KMS-11 (cell line): ENCODE data around the gene SLC25A42.

Experiments
- H2AFZ ChIP-seq: fragments of 200-600 bp; sonication (generic); 2 replicates; pipeline ENCODE4 v1.6.1; 2016; ENCODE audit warnings: antibody characterized with exemption, mixed run types, low read depth
- H3K27ac ChIP-seq: fragments of 200-600 bp; sonication (generic); 2 replicates; pipeline ENCODE4 v1.6.1; 2016; ENCODE audit warnings: mild to moderate bottlenecking, mixed run types
- H3K27me3 ChIP-seq: fragments of 200-600 bp; sonication (generic); 2 replicates; pipeline ENCODE4 v1.6.1; 2017; ENCODE audit warnings: mild to moderate bottlenecking, low read depth, mixed run types, moderate library complexity; ENCODE audit not compliant: insufficient read depth
- H3K36me3 ChIP-seq: fragments of 200-600 bp; sonication (generic); 2 replicates; pipeline ENCODE4 v1.6.1; 2017; ENCODE audit warnings: mild to moderate bottlenecking, mixed run types; ENCODE audit not compliant: insufficient read depth
- H3K4me1 ChIP-seq: fragments of 200-600 bp; sonication (generic); 2 replicates; pipeline ENCODE4 v1.6.1; 2016; ENCODE audit warnings: mild to moderate bottlenecking, low read depth, mixed run types; ENCODE audit not compliant: poor library complexity, severe bottlenecking
- H3K4me2 ChIP-seq: fragments of 200-600 bp; sonication (generic); 2 replicates; pipeline ENCODE4 v1.7.0; 2016; ENCODE audit warnings: mild to moderate bottlenecking, mixed run types
- H3K4me3 ChIP-seq: fragments of 200-600 bp; sonication (generic); IDR thresholded peaks from 2 replicates; pipeline ENCODE4 v1.6.1; 2017; ENCODE audit warnings: low read depth, low read length, mixed read lengths; ENCODE audit not compliant: insufficient read depth
- H3K79me2 ChIP-seq: fragments of 200-600 bp; sonication (generic); 2 replicates; pipeline ENCODE4 v1.6.1; 2016; ENCODE audit warnings: low read depth, mixed run types; ENCODE audit not compliant: insufficient read depth
- H3K9ac ChIP-seq: fragments of 200-600 bp; sonication (generic); 2 replicates; pipeline ENCODE4 v1.6.1; 2016; ENCODE audit warnings: mild to moderate bottlenecking, mixed run types
- H4K20me1 ChIP-seq: fragments of 200-600 bp; sonication (generic); 2 replicates; pipeline ENCODE4 v1.6.1; 2016; ENCODE audit warnings: mild to moderate bottlenecking, mixed run types; ENCODE audit not compliant: insufficient read depth
- TF ChIP-seq, protein P1 (sequence below): fragments of 200-600 bp; sonication (generic); conservative IDR thresholded peaks from 2 replicates; pipeline ENCODE4 v1.6.1; 2017; ENCODE audit warnings: low read depth, mild to moderate bottlenecking, antibody characterized with exemption, low read length, moderate library complexity, mixed read lengths

Gene SLC25A42

DNA sequence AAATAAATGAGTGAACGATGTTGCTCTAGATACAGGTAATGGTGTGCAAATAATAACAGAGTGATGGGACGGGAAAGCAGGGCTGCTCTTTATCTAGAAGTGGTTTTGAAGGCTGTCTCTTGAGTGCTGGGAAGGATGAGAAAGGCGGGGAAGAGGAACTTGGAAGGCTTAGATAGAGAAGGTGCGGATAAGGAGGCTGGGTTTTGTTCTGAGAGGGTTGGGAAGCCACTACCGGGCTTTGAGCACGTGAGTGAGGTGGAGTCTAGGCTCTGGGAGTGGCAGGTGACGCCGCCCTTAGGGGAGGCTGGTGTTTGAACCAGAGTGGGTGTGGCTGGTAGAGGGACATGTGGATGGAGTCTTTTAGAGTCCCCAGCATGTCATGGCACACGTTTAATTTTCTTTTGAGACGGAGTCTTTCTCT, 29.6 kb upstream of the SLC25A42 start:
- H4K20me1 ChIP-seq = no peaks in the 10 kb centered on the region
- peak overlapping the region; percentile 92 for H3K27ac ChIP-seq
- TF ChIP-seq, protein P1, sequence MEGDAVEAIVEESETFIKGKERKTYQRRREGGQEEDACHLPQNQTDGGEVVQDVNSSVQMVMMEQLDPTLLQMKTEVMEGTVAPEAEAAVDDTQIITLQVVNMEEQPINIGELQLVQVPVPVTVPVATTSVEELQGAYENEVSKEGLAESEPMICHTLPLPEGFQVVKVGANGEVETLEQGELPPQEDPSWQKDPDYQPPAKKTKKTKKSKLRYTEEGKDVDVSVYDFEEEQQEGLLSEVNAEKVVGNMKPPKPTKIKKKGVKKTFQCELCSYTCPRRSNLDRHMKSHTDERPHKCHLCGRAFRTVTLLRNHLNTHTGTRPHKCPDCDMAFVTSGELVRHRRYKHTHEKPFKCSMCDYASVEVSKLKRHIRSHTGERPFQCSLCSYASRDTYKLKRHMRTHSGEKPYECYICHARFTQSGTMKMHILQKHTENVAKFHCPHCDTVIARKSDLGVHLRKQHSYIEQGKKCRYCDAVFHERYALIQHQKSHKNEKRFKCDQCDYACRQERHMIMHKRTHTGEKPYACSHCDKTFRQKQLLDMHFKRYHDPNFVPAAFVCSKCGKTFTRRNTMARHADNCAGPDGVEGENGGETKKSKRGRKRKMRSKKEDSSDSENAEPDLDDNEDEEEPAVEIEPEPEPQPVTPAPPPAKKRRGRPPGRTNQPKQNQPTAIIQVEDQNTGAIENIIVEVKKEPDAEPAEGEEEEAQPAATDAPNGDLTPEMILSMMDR = no peak
- peaks cover 6% of the 10 kb centered on the region; the same call in 1 of the 2 replicates for H3K36me3 ChIP-seq
- peak overlapping the region; percentile 87 for H2AFZ ChIP-seq
- H3K79me2 ChIP-seq = peaks cover 66% of the 10 kb centered on the region
- H3K27me3 ChIP-seq = no peaks in the 10 kb centered on the region
- H3K4me2 ChIP-seq = peak overlapping the region; percentile 100
- H3K9ac ChIP-seq = peak overlapping the region; percentile 89
- H3K4me3 ChIP-seq = peak overlapping the region; percentile 61
- peaks cover 24% of the 10 kb centered on the region for H3K4me1 ChIP-seq

DNA sequence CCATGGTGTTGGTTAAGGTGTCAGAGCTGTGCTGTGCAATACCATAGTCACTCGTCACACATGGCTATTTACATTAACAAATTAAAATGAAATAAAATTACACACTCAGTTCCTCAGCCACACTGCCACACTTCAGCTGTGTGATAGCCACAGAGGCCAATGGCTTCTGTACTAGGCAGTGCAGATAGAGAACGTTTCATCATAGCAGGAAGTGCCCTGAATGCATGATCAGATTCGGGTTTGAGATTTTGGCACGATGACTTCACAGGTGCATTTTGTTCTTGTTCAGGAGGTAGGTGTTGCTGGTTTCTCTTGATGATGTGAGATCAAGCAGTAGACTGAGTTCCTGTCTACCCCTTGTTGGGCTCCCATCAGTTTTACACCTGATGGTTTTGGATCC, 23.9 kb upstream of the SLC25A42 start:
- peaks cover 4% of the 10 kb centered on the region for H3K4me1 ChIP-seq
- TF ChIP-seq, protein P1 = no peak
- H3K27me3 ChIP-seq = no peaks in the 10 kb centered on the region
- H2AFZ ChIP-seq = no peak overlapping the region
- H3K4me3 ChIP-seq = no peak overlapping the region
- peaks cover 37% of the 10 kb centered on the region; the same call in 1 of the 2 replicates for H3K79me2 ChIP-seq
- no peak overlapping the region for H3K4me2 ChIP-seq
- no peaks in the 10 kb centered on the region for H4K20me1 ChIP-seq
- H3K27ac ChIP-seq = no peak overlapping the region
- H3K9ac ChIP-seq = no peak overlapping the region
- H3K36me3 ChIP-seq = peaks cover 6% of the 10 kb centered on the region; the same call in 1 of the 2 replicates

DNA sequence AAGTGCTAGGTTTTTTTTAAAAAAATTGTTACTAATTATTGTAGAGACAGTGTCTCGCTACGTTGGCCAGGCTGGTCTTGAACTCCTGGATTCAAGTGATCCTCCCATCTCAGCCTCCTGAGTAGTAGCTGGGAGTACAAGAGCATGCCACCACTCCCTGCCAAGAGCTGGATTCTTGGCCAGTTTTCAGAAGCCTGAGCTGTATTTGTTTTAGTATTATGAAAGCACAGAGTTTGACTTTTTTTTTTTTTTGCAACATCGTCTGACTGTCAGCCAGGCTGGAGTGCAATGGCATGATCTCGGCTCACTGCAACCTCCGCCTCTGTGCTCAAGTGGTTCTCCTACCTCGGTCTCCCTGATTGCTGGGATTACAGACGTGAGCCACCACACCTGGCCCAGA, 23.4 kb upstream of the SLC25A42 start:
- Histone ChIP-seq H3K4me3 (no peak overlapping the region), H3K27ac (no peak overlapping the region), H2AFZ (no peak overlapping the region), H3K79me2 (peaks cover 31% of the 10 kb centered on the region; the same call in 1 of the 2 replicates), H4K20me1 (no peaks in the 10 kb centered on the region), H3K27me3 (no peaks in the 10 kb centered on the region), H3K9ac (no peak overlapping the region), H3K4me2 (no peak overlapping the region), H3K36me3 (peaks cover 6% of the 10 kb centered on the region; the same call in 1 of the 2 replicates), H3K4me1 (peaks cover under 1% of the 10 kb centered on the region)
- TF ChIP-seq, protein P1 = no peak

DNA sequence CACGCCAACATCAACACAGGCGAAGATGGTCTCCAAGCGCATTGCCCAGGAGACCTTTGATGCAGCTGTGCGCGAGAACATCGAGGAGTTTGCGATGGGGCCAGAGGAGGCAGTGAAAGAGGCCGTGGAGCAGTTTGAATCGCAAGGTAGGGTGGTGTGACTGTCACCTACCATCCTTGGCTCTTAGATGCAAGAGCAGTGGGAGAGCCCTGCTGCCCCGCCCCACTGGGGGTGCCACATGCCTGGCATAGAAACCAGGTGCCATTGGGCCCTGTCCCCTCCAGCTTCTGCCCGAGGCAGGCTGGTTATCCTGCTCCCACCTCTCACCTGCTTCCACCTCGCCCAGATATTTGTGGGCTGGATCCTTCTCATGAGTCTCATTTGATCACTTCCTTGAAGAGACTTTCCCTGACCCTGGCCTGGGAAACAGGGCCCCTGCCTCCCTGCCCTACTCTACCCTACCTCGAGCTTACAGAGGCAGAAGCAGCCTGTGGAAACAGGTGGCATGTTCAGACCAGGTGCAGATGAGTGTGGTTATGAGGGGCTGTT, 21.0 kb upstream of the SLC25A42 start:
- Histone ChIP-seq H3K27ac (no peak overlapping the region), H3K4me3 (no peak overlapping the region), H3K4me2 (no peak overlapping the region), H4K20me1 (no peaks in the 10 kb centered on the region), H3K27me3 (no peaks in the 10 kb centered on the region), H3K79me2 (peaks cover 16% of the 10 kb centered on the region; the same call in 1 of the 2 replicates), H3K9ac (no peak overlapping the region), H3K36me3 (peaks cover 1% of the 10 kb centered on the region; the same call in 1 of the 2 replicates), H2AFZ (no peak overlapping the region), H3K4me1 (no peaks in the 10 kb centered on the region)
- TF ChIP-seq, protein P1 = no peak
